ENCODE measurements around the gene MAP2K7. TPM values are rescaled to one million over a fixed set of nuclear protein-coding genes. Genes with fewer than 3 reads are reported as not detected.

The MAP2K7 gene
- total and polyA plus RNA-seq, 2 of the 4 experiments (the other 2 are of a cell fraction) = 4.1 to 15.6 TPM

GRCh38 chr19:7910321-7911161, 6.9 kb downstream of the MAP2K7 start:
- Histone ChIP-seq H2BK5ac (ENCODE audit: low read depth, low read length, poor library complexity, severe bottlenecking) (no peak overlapping the region), H2AK9ac (replicated peaks; ENCODE audit: low read depth, low read length, poor library complexity) (no peak overlapping the region), H3K79me1 (ENCODE audit: low read depth in 1 of 2, low read length in 2 of 2) (peaks cover 2 to 24% of the 10 kb centered on the region in 2 experiments; a peak in 3 of 4 replicates), H3K4me2 (ENCODE audit: low read depth, low read length) (no peak overlapping the region), H2AK5ac (ENCODE audit: low read depth, low read length) (no peak overlapping the region), H3K9me1 (ENCODE audit: insufficient read depth, low read length) (no peaks in the 10 kb centered on the region; the same call in 1 of the 2 replicates), H2BK20ac (ENCODE audit: low read depth, low read length) (no peak overlapping the region), H3K23ac (ENCODE audit: low read depth, low read length) (no peak overlapping the region), H3K4ac (ENCODE audit: low read depth, low read length) (no peak overlapping the region), H4K91ac (ENCODE audit: insufficient read depth, low read depth, low read length) (no peak overlapping the region), H2BK120ac (ENCODE audit: low read depth, low read length) (no peak overlapping the region), H3K14ac (replicated peaks; ENCODE audit: low read depth, low read length) (no peak overlapping the region), H3K18ac (ENCODE audit: low read depth, low read length) (no peak overlapping the region), H4K20me1 (ENCODE audit: insufficient read depth, low read length) (peaks cover 35% of the 10 kb centered on the region), H3K9ac (ENCODE audit: low read depth, low read length) (no peak overlapping the region), H4K8ac (ENCODE audit: low read depth in 2 of 2, low read length in 2 of 2) (no peak overlapping the region), H3K4me1 (ENCODE audit: control insufficient read depth, insufficient read depth, low read length) (no peaks in the 10 kb centered on the region), H3K27me3 (ENCODE audit: control insufficient read depth, insufficient read depth, low read length) (peaks cover 3% of the 10 kb centered on the region), H4K5ac (ENCODE audit: low read depth, low read length) (no peak overlapping the region), H2BK15ac (ENCODE audit: low read depth, low read length) (no peak overlapping the region), H3K56ac (ENCODE audit: extremely low read depth, insufficient read depth, low read length) (no peak overlapping the region), H3K4me3 (ENCODE audit: insufficient read depth, low read depth, low read length) (no peak overlapping the region), H2AFZ (replicated peaks; ENCODE audit: low read length, poor library complexity) (no peak overlapping the region), H3K36me3 (ENCODE audit: control insufficient read depth, insufficient read depth, low read length) (peaks cover 34% of the 10 kb centered on the region), H3K9me3 (ENCODE audit: control insufficient read depth, insufficient read depth, low read length) (no peaks in the 10 kb centered on the region), H3K27ac (ENCODE audit: insufficient read depth, low read length) (no peak overlapping the region)
- dilution Hi-C loops (cut with HindIII; ENCODE audit: low sequenced_read_pairs, unreplicated experiment) (no loop called here), in situ Hi-C loops (cut with MboI; ENCODE audit: low sequenced_read_pairs) (no loop called here), intact Hi-C loops (cut with micrococcal nuclease) (no loop called here)
- WGBS, 2 experiments (ENCODE audit: extremely low coverage in 2 of 2, insufficient read length in 1 of 2) = 92% methylated on average over 24 of the region's 54 CpGs; no CpG with 5 or more reads in 1 of the 2 experiments
- BruUV-seq (replicated peaks) = no TSS peak
- CTCF ChIA-PET = no interaction called here
- ATAC-seq (ENCODE audit: low read depth) (no peak), DNase-seq (no peak)
- no peak for TF ChIP-seq USF2 (IDR thresholded peaks at IDR 0.05; ENCODE audit: low read depth, low read length)
- no peak for TF ChIP-seq CHD1 (IDR thresholded peaks at IDR 0.05; ENCODE audit: low read depth, low read length)
- no peak for TF ChIP-seq POLR2A (IDR thresholded peaks at IDR 0.05; ENCODE audit: low read depth, low read length)
- no peak for TF ChIP-seq MXI1 (IDR thresholded peaks at IDR 0.05; ENCODE audit: borderline replicate concordance, low read depth, low read length)
- no peak for TF ChIP-seq FOS (IDR thresholded peaks at IDR 0.05; ENCODE audit: low read depth, low read length)
- no peak for TF ChIP-seq MAFK (IDR thresholded peaks at IDR 0.05; ENCODE audit: low read depth, low read length)
- no peak for TF ChIP-seq BHLHE40 (IDR thresholded peaks at IDR 0.05; ENCODE audit: low read depth, low read length)
- no peak for TF ChIP-seq RCOR1 (IDR thresholded peaks at IDR 0.05; ENCODE audit: insufficient replicate concordance, low read length)
- TF ChIP-seq NFE2L2 (IDR thresholded peaks at IDR 0.05; ENCODE audit: low read depth, low read length) = no peak
- TF ChIP-seq RAD21 (IDR thresholded peaks at IDR 0.05; ENCODE audit: low read length) = no peak
- no peak for TF ChIP-seq ELK1 (IDR thresholded peaks at IDR 0.05; ENCODE audit: borderline replicate concordance, low read depth, low read length)
- POLR2A ChIA-PET (ENCODE audit: unreplicated experiment) = no interaction called here
